Activated CD4-positive, alpha-beta T cell treated with anti-CD3 and anti-CD28 coated beads, Interleukin-2, amount 50 U/mL, for 4 hours (primary cell): ENCODE data around the gene FLCN.

Experiments used
- DNase-seq, 2 experiments: peaks; one replicate each; pipeline ENCODE4 v3.0.0-alpha.2; 2020

The FLCN gene

GRCh38 chr17:17235212-17236174 is 1.5 kb downstream of the FLCN start:
- DNase-seq, result no peak

GRCh38 chr17:17232303-17232621 is 4.7 kb downstream of the FLCN start:
- DNase-seq, result no peak

GRCh38 chr17:17231621-17232302 is 5.2 kb downstream of the FLCN start:
- DNase-seq, result no peak

- DNase-seq, result no peak
Measured at GRCh38 chr17:17229416-17230384, 7.3 kb downstream of the FLCN start.

GRCh38 chr17:17228521-17229279 is 8.3 kb downstream of the FLCN start:
- no peak for DNase-seq

- no peak for DNase-seq
Measured at GRCh38 chr17:17227608-17228520, 9.1 kb downstream of the FLCN start.

- no peak for DNase-seq
Measured at GRCh38 chr17:17226451-17227265, 10.3 kb downstream of the FLCN start.

GRCh38 chr17:17225901-17226300 is 11.1 kb downstream of the FLCN start:
- no peak for DNase-seq

GRCh38 chr17:17224137-17224536 is 12.8 kb downstream of the FLCN start:
- DNase-seq, result no peak

GRCh38 chr17:17223736-17224135 is 13.2 kb downstream of the FLCN start:
- DNase-seq, result no peak

GRCh38 chr17:17221329-17221728 is 15.6 kb downstream of the FLCN start:
- no peak for DNase-seq

GRCh38 chr17:17220529-17220928 is 16.4 kb downstream of the FLCN start:
- no peak for DNase-seq

GRCh38 chr17:17217995-17218394 is 19.0 kb downstream of the FLCN start:
- no peak for DNase-seq

GRCh38 chr17:17216776-17217175 is 20.2 kb downstream of the FLCN start:
- DNase-seq, result no peak

- DNase-seq, result no peak
Measured at GRCh38 chr17:17216236-17216635, 20.7 kb downstream of the FLCN start.

- DNase-seq, result no peak
Measured at GRCh38 chr17:17215575-17215974, 21.4 kb downstream of the FLCN start.

GRCh38 chr17:17214646-17215436 is 22.1 kb downstream of the FLCN start:
- DNase-seq, result no peak

- no peak for DNase-seq
Measured at GRCh38 chr17:17213775-17214174, 23.2 kb downstream of the FLCN start.

- DNase-seq, result no peak
Measured at GRCh38 chr17:17207998-17208397, 29.0 kb downstream of the FLCN start.
